Loucy (cell line): ENCODE results near the gene P2RX1.

ENCODE experiments used
- EZH2phosphoT487 ChIP-seq: fragments of 200-600 bp; IDR thresholded peaks from 2 replicates; pipeline ENCODE4 v1.6.1; 2018; ENCODE audit warnings: antibody characterized with exemption, mild to moderate bottlenecking, moderate library complexity, borderline replicate concordance
- TF ChIP-seq, protein P1 (sequence below): fragments of 200-600 bp; sonication (generic); conservative IDR thresholded peaks from 2 replicates; pipeline ENCODE4 v1.5.1; 2014; ENCODE audit warnings: mild to moderate bottlenecking, antibody characterized with exemption, low read length

DNA sequence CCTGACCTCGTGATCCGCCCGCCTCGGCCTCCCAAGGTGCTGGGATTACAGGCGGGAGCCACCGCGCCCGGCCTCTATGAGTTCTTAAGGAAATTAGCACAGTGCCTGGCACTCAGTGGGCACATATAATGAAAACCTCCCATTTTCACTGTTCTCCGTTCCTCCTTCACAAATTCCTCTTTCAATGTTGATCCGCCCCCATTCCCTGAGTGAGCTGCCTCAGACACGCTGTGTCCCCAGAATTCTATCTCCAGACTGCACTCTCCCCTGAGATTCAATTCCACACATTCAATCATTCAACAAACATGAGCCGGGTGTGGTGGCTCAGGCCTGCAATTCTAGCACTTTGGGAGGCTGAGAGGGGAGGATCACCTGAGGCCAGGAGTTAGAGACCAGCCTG, 7.0 kb downstream of the P2RX1 start:
- TF ChIP-seq, protein P1, sequence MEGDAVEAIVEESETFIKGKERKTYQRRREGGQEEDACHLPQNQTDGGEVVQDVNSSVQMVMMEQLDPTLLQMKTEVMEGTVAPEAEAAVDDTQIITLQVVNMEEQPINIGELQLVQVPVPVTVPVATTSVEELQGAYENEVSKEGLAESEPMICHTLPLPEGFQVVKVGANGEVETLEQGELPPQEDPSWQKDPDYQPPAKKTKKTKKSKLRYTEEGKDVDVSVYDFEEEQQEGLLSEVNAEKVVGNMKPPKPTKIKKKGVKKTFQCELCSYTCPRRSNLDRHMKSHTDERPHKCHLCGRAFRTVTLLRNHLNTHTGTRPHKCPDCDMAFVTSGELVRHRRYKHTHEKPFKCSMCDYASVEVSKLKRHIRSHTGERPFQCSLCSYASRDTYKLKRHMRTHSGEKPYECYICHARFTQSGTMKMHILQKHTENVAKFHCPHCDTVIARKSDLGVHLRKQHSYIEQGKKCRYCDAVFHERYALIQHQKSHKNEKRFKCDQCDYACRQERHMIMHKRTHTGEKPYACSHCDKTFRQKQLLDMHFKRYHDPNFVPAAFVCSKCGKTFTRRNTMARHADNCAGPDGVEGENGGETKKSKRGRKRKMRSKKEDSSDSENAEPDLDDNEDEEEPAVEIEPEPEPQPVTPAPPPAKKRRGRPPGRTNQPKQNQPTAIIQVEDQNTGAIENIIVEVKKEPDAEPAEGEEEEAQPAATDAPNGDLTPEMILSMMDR, result no peak
- no peak for TF ChIP-seq EZH2phosphoT487
